WTC11 (cell line): Measurements from ENCODE around the gene SOX5. TPM values are rescaled to one million over a fixed set of nuclear protein-coding genes. Genes with fewer than 3 reads are reported as not detected.
A peak's percentile ranks its signal among the peaks of the same experiment; 100 is the strongest.

Source experiments
- ATAC-seq: fragments of 200-7000 bp; cut with Tn5 transposase; 2 replicates; pipeline ENCODE4 v1.10.0; 2021; ENCODE audit warnings: mild to moderate bottlenecking, moderate library complexity
- CTCF ChIA-PET: fragments of 300-600 bp; sonication (Branson Sonifier 250); formaldehyde crosslinking; loops from one replicate; lab custom pipeline; 2021; ENCODE audit warnings: antibody characterized with exemption; lab: Charles Lee
- POLR2A ChIA-PET: fragments of 350-600 bp; sonication (Branson Sonifier 250); formaldehyde crosslinking; loops from one replicate; lab custom pipeline; 2021; ENCODE audit warnings: antibody characterized with exemption; lab: Charles Lee
- DNase-seq: peaks from one replicate; pipeline ENCODE4 v3.0.0; 2021; ENCODE audit warnings: low spot score
- H3K27ac Mint-ChIP-seq: 2 replicates; pipeline ENCODE4 v1.8.0; 2021; ENCODE audit warnings: mixed read lengths
- H3K27me3 Mint-ChIP-seq: 2 replicates; pipeline ENCODE4 v1.8.0; 2021; ENCODE audit warnings: low read depth, mild to moderate bottlenecking, moderate library complexity, mixed read lengths
- H3K36me3 Mint-ChIP-seq: 2 replicates; pipeline ENCODE4 v1.8.0; 2021; ENCODE audit warnings: mixed read lengths
- H3K4me1 Mint-ChIP-seq: 2 replicates; pipeline ENCODE4 v1.8.0; 2022; ENCODE audit warnings: mixed read lengths
- H3K4me3 Mint-ChIP-seq: 2 replicates; pipeline ENCODE4 v1.8.0; 2021; ENCODE audit warnings: mild to moderate bottlenecking, moderate library complexity, mixed read lengths
- H3K9me3 Mint-ChIP-seq: 2 replicates; pipeline ENCODE4 v1.8.0; 2021; ENCODE audit warnings: mixed read lengths
- ATF1 ChIP-seq: sonication (generic); formaldehyde crosslinking; IDR thresholded peaks from 2 replicates; pipeline ENCODE4 v1.8.1; 2023; ENCODE audit warnings: mild to moderate bottlenecking, moderate library complexity, missing genetic modification reagents
- CBFB ChIP-seq: sonication (generic); formaldehyde crosslinking; IDR thresholded peaks from 2 replicates; pipeline ENCODE4 v1.8.1; 2022; ENCODE audit warnings: mild to moderate bottlenecking, low read depth, missing genetic modification reagents
- CTCF ChIP-seq: fragments of 200-600 bp; IDR thresholded peaks from 2 replicates; pipeline ENCODE4 v1.8.0; 2022; ENCODE audit warnings: antibody characterized with exemption
- E2F5 ChIP-seq: sonication (generic); formaldehyde crosslinking; IDR thresholded peaks from 2 replicates; pipeline ENCODE4 v1.8.1; 2022; ENCODE audit warnings: mild to moderate bottlenecking, moderate library complexity, missing genetic modification reagents
- FOXK1 ChIP-seq: sonication (generic); formaldehyde crosslinking; IDR thresholded peaks from 2 replicates; pipeline ENCODE4 v1.8.0; 2022; ENCODE audit warnings: mild to moderate bottlenecking, moderate library complexity, missing genetic modification reagents
- GTF2I ChIP-seq: fragments of 250-450 bp; sonication (Bioruptor Pico); conservative IDR thresholded peaks from 2 replicates; pipeline ENCODE4 v1.4.0; 2021; ENCODE audit warnings: mild to moderate bottlenecking
- IRF2 ChIP-seq: sonication (generic); formaldehyde crosslinking; IDR thresholded peaks from 2 replicates; pipeline ENCODE4 v1.8.0; 2022; ENCODE audit warnings: low read depth, missing genetic modification reagents, borderline replicate concordance
- JAZF1 ChIP-seq: fragments of 250-450 bp; sonication (Bioruptor Pico); IDR thresholded peaks from 2 replicates; pipeline ENCODE4 v1.9.0; 2021; ENCODE audit warnings: moderate library complexity, mild to moderate bottlenecking, inconsistent platforms
- MYBL2 ChIP-seq: sonication (generic); formaldehyde crosslinking; IDR thresholded peaks from 2 replicates; pipeline ENCODE4 v1.8.1; 2023; ENCODE audit warnings: mild to moderate bottlenecking, moderate library complexity, missing genetic modification reagents
- NFE2L1 ChIP-seq: sonication (generic); formaldehyde crosslinking; IDR thresholded peaks from 2 replicates; pipeline ENCODE4 v1.8.1; 2023; ENCODE audit warnings: missing genetic modification reagents
- NR2C2 ChIP-seq: sonication (generic); formaldehyde crosslinking; IDR thresholded peaks from 2 replicates; pipeline ENCODE4 v1.8.0; 2022; ENCODE audit warnings: mild to moderate bottlenecking, missing genetic modification reagents
- PRDM15 ChIP-seq: sonication (generic); formaldehyde crosslinking; IDR thresholded peaks from 2 replicates; pipeline ENCODE4 v1.8.0; 2022; ENCODE audit warnings: missing genetic modification reagents
- PREB ChIP-seq: sonication (generic); formaldehyde crosslinking; IDR thresholded peaks from 2 replicates; pipeline ENCODE4 v1.8.1; 2022; ENCODE audit warnings: mild to moderate bottlenecking, missing genetic modification reagents, moderate library complexity, borderline replicate concordance
- SMAD3 ChIP-seq: sonication (generic); formaldehyde crosslinking; IDR thresholded peaks from 2 replicates; pipeline ENCODE4 v1.8.0; 2022; ENCODE audit warnings: missing genetic modification reagents, mild to moderate bottlenecking, borderline replicate concordance
- SP1 ChIP-seq: sonication (generic); formaldehyde crosslinking; conservative IDR thresholded peaks from 2 replicates; pipeline ENCODE4 v1.8.1; 2022; ENCODE audit warnings: missing genetic modification reagents
- USF1 ChIP-seq: sonication (generic); formaldehyde crosslinking; IDR thresholded peaks from 2 replicates; pipeline ENCODE4 v1.8.0; 2022; ENCODE audit warnings: mild to moderate bottlenecking, missing genetic modification reagents
- ZNF232 ChIP-seq: sonication (generic); formaldehyde crosslinking; IDR thresholded peaks from 2 replicates; pipeline ENCODE4 v1.8.0; 2022; ENCODE audit warnings: mild to moderate bottlenecking, missing genetic modification reagents
- ZNF263 ChIP-seq: sonication (generic); formaldehyde crosslinking; IDR thresholded peaks from 2 replicates; pipeline ENCODE4 v1.8.1; 2022; ENCODE audit warnings: low read depth, mild to moderate bottlenecking, moderate library complexity, missing genetic modification reagents
- ZNF423 ChIP-seq: fragments of 250-450 bp; sonication (Bioruptor Pico); IDR thresholded peaks from 2 replicates; pipeline ENCODE4 v2.1.2; 2022; ENCODE audit warnings: mild to moderate bottlenecking, moderate library complexity
- ZNF671 ChIP-seq: fragments of 250-450 bp; sonication (Bioruptor Pico); IDR thresholded peaks from 2 replicates; pipeline ENCODE4 v1.8.0; 2021; ENCODE audit warnings: mild to moderate bottlenecking
- ZSCAN18 ChIP-seq: fragments of 250-450 bp; sonication (Bioruptor Pico); IDR thresholded peaks from 2 replicates; pipeline ENCODE4 v2.1.2; 2022; ENCODE audit warnings: mild to moderate bottlenecking, moderate library complexity
- total RNA-seq: library from RNA; stranded (reverse); gene quantifications from 3 replicates; pipeline ENCODE4 v1.2.3, GENCODE V29; 2021

Gene SOX5
- total RNA-seq, 1 experiment from 2014 or later = 2.3 TPM

GRCh38 chr12:23813206-23813605 lies 136.3 kb downstream of the SOX5 start:
- no peak for ATAC-seq
- H3K4me3 Mint-ChIP-seq = no peak overlapping the region
- no peaks in the 10 kb centered on the region for H3K27me3 Mint-ChIP-seq
- no peak for TF ChIP-seq SP1 (CRISPR knock-in tag)
- TF ChIP-seq ZNF671 (CRISPR knock-in tag) = no peak
- no peak for TF ChIP-seq CBFB
- TF ChIP-seq ZNF263 (CRISPR knock-in tag) = no peak
- no peak for TF ChIP-seq NFE2L1
- no peak for TF ChIP-seq PRDM15 (CRISPR knock-in tag)
- TF ChIP-seq USF1 (CRISPR knock-in tag) = no peak
- no peak for TF ChIP-seq FOXK1
- TF ChIP-seq E2F5 = no peak
- TF ChIP-seq MYBL2 (CRISPR knock-in tag) = no peak
- no peak for TF ChIP-seq IRF2 (CRISPR knock-in tag)
- no peak for TF ChIP-seq ZNF423 (CRISPR knock-in tag)
- TF ChIP-seq PREB = no peak
- TF ChIP-seq ZNF232 (CRISPR knock-in tag) = no peak
- no peak for TF ChIP-seq CTCF
- TF ChIP-seq GTF2I = no peak
- TF ChIP-seq, all 79 proteins: peak for 0
- ChIA-PET CTCF (no interaction called here), POLR2A (no interaction called here)
- DNase-seq = no peak
- Mint-ChIP-seq H3K36me3 (no peaks in the 10 kb centered on the region), H3K4me1 (peaks cover 28% of the 10 kb centered on the region), H3K27ac (peak overlapping the region; percentile 24; the same call in 1 of the 2 replicates), H3K9me3 (no peaks in the 10 kb centered on the region)

- H3K27ac Mint-ChIP-seq = no peak overlapping the region
- TF ChIP-seq ZSCAN18 (no peak), SMAD3 (CRISPR knock-in tag) (no peak), ZNF671 (CRISPR knock-in tag) (no peak), ATF1 (no peak), NR2C2 (CRISPR knock-in tag) (no peak), JAZF1 (CRISPR knock-in tag) (no peak)
- no peaks in the 10 kb centered on the region for H3K36me3 Mint-ChIP-seq
These were observed 139.1 kb downstream of the SOX5 start for GRCh38 chr12:23810329-23810902.

More at GRCh38 chr12:23810329-23810902, 139.1 kb downstream of the SOX5 start:
- no peak overlapping the region for H3K4me3 Mint-ChIP-seq
- peaks cover 15% of the 10 kb centered on the region for H3K4me1 Mint-ChIP-seq
- DNase-seq (no peak), ATAC-seq (no peak)
- H3K9me3 Mint-ChIP-seq = no peaks in the 10 kb centered on the region
- POLR2A ChIA-PET = no interaction called here
- CTCF ChIA-PET = no interaction called here
- H3K27me3 Mint-ChIP-seq = no peaks in the 10 kb centered on the region
